Right atrium auricular region (tissue), 2 donors: ENCODE measurements around the gene BMP4. TPM values are rescaled to one million over a fixed set of nuclear protein-coding genes. Genes with fewer than 3 reads are reported as not detected.

Source experiments
- DNase-seq: peaks from one replicate; pipeline ENCODE4 v3.0.0-alpha.2; 2019; ENCODE audit warnings: low spot score
- H3K27ac ChIP-seq, 2 donors: fragments of 200-600 bp; sonication (generic); 1 replicate in 1 of 2; 2 replicates in 1 of 2; pipeline ENCODE4 v1.5.1; 2016 to 2019
- H3K27me3 ChIP-seq, 2 donors: fragments of 200-600 bp; sonication (generic); one replicate each; pipeline versions ENCODE4 v1.5.1 to v1.6.0; 2017 to 2019
- H3K36me3 ChIP-seq: fragments of 200-600 bp; sonication (generic); one replicate; pipeline ENCODE4 v1.5.1; 2016
- H3K4me1 ChIP-seq, 2 donors: fragments of 200-600 bp; sonication (generic); one replicate each; pipeline versions ENCODE4 v1.5.1 to v1.6.0; 2017 to 2019
- H3K4me3 ChIP-seq, 2 donors: fragments of 200-600 bp; sonication (generic); 1 replicate in 1 of 2; 2 replicates in 1 of 2; pipeline ENCODE4 v1.5.1; 2017 to 2019; ENCODE audit warnings: mild to moderate bottlenecking in 1 of 2, moderate library complexity in 1 of 2
- H3K9me3 ChIP-seq, 2 donors: fragments of 200-600 bp; sonication (generic); one replicate each; pipeline ENCODE4 v1.5.1; 2019
- total RNA-seq, 2 donors: library from RNA; depleted of rRNA; stranded (reverse); fragments of >200 nt; gene quantifications; one replicate each; pipeline ENCODE4 v1.1.0, GENCODE V29; 2016
- TF ChIP-seq, protein P1 (sequence below), 2 donors: fragments of 200-600 bp; sonication (generic); IDR thresholded peaks; one replicate each; pipeline ENCODE4 v1.5.1; 2019; ENCODE audit warnings: antibody characterized with exemption in 2 of 2

BMP4 gene
- total RNA-seq, 2 donors from 2014 or later, result 7.8 to 17.9 TPM

DNA sequence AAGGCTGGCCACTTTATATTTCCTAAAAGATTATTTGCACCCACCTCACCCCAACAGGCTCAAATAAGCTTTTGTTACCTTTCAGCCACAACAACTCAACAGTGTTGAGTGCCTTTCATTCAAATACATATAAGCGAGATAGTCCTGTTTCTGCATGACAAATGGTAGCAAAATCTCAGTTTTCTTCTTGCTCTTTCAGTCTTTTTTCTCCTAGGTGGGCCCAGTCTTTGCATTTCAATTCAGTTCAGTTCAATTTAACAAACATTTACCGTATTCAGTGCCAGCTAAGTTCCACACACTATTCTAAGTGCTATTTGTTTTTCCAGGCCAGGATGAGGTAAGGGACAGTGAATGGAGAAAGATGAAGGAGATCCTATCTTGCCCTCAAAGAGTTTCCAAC, 25.9 kb upstream of the BMP4 start:
- DNase-seq, result no peak
- TF ChIP-seq, protein P1, sequence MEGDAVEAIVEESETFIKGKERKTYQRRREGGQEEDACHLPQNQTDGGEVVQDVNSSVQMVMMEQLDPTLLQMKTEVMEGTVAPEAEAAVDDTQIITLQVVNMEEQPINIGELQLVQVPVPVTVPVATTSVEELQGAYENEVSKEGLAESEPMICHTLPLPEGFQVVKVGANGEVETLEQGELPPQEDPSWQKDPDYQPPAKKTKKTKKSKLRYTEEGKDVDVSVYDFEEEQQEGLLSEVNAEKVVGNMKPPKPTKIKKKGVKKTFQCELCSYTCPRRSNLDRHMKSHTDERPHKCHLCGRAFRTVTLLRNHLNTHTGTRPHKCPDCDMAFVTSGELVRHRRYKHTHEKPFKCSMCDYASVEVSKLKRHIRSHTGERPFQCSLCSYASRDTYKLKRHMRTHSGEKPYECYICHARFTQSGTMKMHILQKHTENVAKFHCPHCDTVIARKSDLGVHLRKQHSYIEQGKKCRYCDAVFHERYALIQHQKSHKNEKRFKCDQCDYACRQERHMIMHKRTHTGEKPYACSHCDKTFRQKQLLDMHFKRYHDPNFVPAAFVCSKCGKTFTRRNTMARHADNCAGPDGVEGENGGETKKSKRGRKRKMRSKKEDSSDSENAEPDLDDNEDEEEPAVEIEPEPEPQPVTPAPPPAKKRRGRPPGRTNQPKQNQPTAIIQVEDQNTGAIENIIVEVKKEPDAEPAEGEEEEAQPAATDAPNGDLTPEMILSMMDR (IDR thresholded peaks at IDR 0.05), result no peak

DNA sequence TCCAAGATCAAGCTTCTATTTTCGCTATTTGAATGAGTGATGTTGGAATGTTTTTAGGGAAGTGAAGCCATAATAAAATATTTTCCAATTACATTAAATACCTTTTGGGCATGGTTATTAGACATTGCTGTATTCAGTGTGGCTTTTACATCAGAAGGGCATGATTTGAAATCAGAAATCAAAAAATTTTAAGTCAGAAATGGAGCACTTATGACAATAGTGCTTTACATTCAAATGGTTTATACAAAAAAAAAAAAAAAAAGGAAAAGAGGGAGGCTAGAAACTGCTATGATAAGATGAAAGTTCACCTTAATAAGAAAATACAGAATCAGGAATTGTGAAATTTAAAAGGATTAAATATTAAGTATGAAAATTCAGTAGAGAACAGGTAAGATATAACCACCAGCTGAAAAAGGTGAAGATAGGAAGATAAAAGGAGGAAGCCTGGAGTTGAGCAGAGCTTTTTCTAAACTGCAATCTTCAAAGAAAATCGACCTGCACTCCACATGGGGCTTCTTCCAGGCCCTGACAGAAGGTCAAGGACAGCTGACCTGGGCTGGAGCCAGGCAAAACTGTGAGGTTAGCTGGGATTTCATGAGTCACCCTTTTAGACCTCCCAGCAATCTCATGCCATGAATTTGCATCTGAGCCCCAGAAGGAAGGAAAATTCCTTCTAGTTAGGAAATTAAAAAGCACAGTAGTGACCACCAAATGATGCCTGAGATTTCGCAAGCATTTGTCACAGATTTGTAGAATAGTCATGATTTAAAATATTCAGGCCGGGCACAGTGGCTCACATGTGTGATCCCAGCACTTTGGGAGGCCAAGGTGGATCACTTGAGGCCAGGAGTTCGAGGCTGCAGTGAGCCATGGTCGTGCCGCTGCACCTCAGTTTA, 23.4 kb upstream of the BMP4 start:
- Histone ChIP-seq H3K4me3 (no peak overlapping the region), H3K36me3 (no peaks in the 10 kb centered on the region), H3K27me3 (no peaks in the 10 kb centered on the region), H3K27ac (peak overlapping the region in 1 of 2 donors; percentile 50), H3K4me1 (peaks cover 0 to 30% of the 10 kb centered on the region in 2 donors), H3K9me3 (peaks cover 0 to 7% of the 10 kb centered on the region in 2 donors)
- no peak for DNase-seq
- TF ChIP-seq, protein P1 (IDR thresholded peaks at IDR 0.05), result no peak

More for the DNA sequence above, 25.9 kb upstream of the BMP4 start:
- no peak overlapping the region for H3K4me3 ChIP-seq
- H3K4me1 ChIP-seq, result peaks cover 0 to 28% of the 10 kb centered on the region in 2 donors
- no peak overlapping the region for H3K27ac ChIP-seq
- peaks cover 0 to 14% of the 10 kb centered on the region in 2 donors for H3K9me3 ChIP-seq
- no peaks in the 10 kb centered on the region for H3K36me3 ChIP-seq
- no peaks in the 10 kb centered on the region for H3K27me3 ChIP-seq

DNA sequence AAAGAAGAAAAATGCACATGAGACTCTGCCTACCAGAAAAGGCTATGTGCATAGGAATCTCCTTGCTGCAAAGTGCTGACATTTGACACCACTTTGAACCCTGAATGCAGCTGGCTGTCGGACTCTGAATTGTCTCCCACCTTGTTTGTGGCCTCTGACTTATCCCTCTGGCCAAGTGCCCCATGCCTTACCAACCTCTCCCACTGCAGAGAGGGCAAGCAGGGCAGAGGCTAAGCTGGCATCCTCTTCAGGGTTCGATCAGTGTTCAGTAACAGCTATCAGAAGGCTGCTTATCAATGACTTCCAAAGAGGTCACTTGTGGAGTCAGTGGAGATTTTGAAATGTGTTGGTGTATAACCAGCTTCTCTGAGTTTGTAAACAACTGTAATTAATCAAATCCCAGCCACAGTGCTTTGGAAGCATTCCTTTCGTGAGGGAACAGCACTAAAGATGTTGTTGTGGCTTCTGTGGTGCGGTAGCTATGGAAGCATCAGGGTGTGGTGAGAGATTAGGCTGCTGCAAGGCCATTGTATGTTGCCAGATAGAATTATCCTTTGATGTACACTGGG, 22.6 kb upstream of the BMP4 start:
- no peak for DNase-seq
- Histone ChIP-seq H3K27ac (peak overlapping the region in 1 of 2 donors; percentile 50), H3K4me1 (peaks cover 0 to 30% of the 10 kb centered on the region in 2 donors), H3K4me3 (no peak overlapping the region), H3K9me3 (no peaks in the 10 kb centered on the region), H3K27me3 (no peaks in the 10 kb centered on the region), H3K36me3 (no peaks in the 10 kb centered on the region)
- TF ChIP-seq, protein P1 (IDR thresholded peaks at IDR 0.05), result no peak

DNA sequence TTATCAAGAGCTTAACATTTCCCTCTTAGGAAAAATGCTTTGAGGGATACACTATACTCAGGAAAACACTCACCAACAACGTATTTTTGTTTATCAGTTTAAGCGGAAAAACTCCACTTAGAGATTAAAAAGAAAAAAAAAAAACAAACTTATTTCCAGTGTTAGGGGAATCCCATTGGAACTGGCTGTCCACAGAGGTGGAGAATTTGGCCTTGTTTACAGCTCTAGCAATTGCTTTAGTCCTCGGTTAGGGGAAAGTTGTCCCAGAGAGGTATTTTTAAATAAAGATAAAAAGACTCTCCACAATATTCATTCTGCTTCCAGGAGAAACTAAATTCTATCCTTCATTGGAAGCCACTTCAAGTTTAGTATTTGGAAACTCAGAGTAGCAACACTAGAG, 21.6 kb upstream of the BMP4 start:
- no peaks in the 10 kb centered on the region for H3K9me3 ChIP-seq
- TF ChIP-seq, protein P1 (IDR thresholded peaks at IDR 0.05), result no peak
- peak overlapping the region in 1 of 2 donors; percentile 50 for H3K27ac ChIP-seq
- no peak overlapping the region for H3K4me3 ChIP-seq
- H3K27me3 ChIP-seq, result no peaks in the 10 kb centered on the region
- H3K4me1 ChIP-seq, result peaks cover 0 to 30% of the 10 kb centered on the region in 2 donors
- DNase-seq, result no peak
- H3K36me3 ChIP-seq, result no peaks in the 10 kb centered on the region

DNA sequence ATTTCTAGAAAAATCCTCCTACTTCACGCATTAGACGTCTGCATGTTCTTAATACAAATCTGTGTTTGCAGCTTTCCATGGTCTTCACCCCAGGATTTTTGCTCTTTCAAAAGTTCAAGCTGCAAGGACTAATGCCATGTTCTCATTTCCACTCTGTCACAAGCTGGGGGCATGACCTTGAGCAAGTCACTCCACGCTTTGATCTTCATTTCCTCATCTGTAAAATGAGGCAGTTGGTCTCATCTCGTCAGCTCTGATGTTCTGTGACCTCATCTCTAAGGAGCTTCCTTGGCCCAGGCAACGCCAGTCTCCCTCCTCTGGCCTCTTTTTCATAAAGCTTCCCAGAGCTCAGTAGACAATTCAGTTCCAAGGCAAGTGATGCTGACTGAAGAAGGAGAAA, 18.8 kb upstream of the BMP4 start:
- no peaks in the 10 kb centered on the region for H3K27me3 ChIP-seq
- no peaks in the 10 kb centered on the region for H3K36me3 ChIP-seq
- no peaks in the 10 kb centered on the region for H3K9me3 ChIP-seq
- peaks cover 0 to 25% of the 10 kb centered on the region in 2 donors for H3K4me1 ChIP-seq
- TF ChIP-seq, protein P1 (IDR thresholded peaks at IDR 0.05), result no peak
- H3K27ac ChIP-seq, result no peak overlapping the region
- H3K4me3 ChIP-seq, result no peak overlapping the region
- no peak for DNase-seq
